MCF 10A (cell line): ENCODE measurements around the gene MAST1. TPM values are rescaled to one million over a fixed set of nuclear protein-coding genes. Genes with fewer than 3 reads are reported as not detected.
A peak's percentile ranks its signal among the peaks of the same experiment; 100 is the strongest.

ENCODE experiments used
- BruUV-seq: library from RNA; stranded (reverse); fragments of 400-500 nt; replicated peaks from 2 replicates; lab custom pipeline; 2021; lab: Mats Ljungman, UMichigan
- CTCF ChIA-PET: fragments of 300-600 bp; sonication (Branson Sonifier 250); formaldehyde crosslinking; extraction: SDS; loops from one replicate; lab custom pipeline; 2021; ENCODE audit warnings: antibody characterized with exemption, inconsistent platforms; lab: Yijun Ruan, JAX
- POLR2A ChIA-PET: fragments of 300-600, 350-650 bp; sonication (Branson Sonifier 250); formaldehyde crosslinking; extraction: SDS; loops from one replicate; lab custom pipeline; 2020; ENCODE audit warnings: antibody characterized with exemption, inconsistent platforms; lab: Yijun Ruan, JAX
- DNase-seq: peaks from one replicate; pipeline ENCODE4 v3.0.0-alpha.2; 2018; ENCODE audit not compliant: unreplicated experiment
- H3K27ac Mint-ChIP-seq: one replicate; pipeline ENCODE4 v1.8.0; 2022; ENCODE audit warnings: mild to moderate bottlenecking, low read depth, mixed read lengths; ENCODE audit not compliant: unreplicated experiment
- H3K27me3 Mint-ChIP-seq: one replicate; pipeline ENCODE4 v1.8.0; 2022; ENCODE audit warnings: mixed read lengths; ENCODE audit not compliant: insufficient read depth, unreplicated experiment
- H3K36me3 Mint-ChIP-seq: one replicate; pipeline ENCODE4 v1.8.0; 2022; ENCODE audit warnings: mild to moderate bottlenecking, moderate library complexity, mixed read lengths; ENCODE audit not compliant: insufficient read depth, unreplicated experiment
- H3K4me1 Mint-ChIP-seq: one replicate; pipeline ENCODE4 v1.8.0; 2022; ENCODE audit warnings: mixed read lengths; ENCODE audit not compliant: insufficient read depth, unreplicated experiment
- H3K4me3 Mint-ChIP-seq: one replicate; pipeline ENCODE4 v1.8.0; 2022; ENCODE audit warnings: mild to moderate bottlenecking, moderate library complexity, mixed read lengths; ENCODE audit not compliant: unreplicated experiment
- H3K9me3 Mint-ChIP-seq: one replicate; pipeline ENCODE4 v1.8.0; 2022; ENCODE audit warnings: mixed read lengths; ENCODE audit not compliant: unreplicated experiment
- CTCF ChIP-seq: fragments of 200-600 bp; IDR thresholded peaks from one replicate; pipeline ENCODE4 v1.8.0; 2022; ENCODE audit warnings: antibody characterized with exemption, mild to moderate bottlenecking; ENCODE audit not compliant: unreplicated experiment
- intact Hi-C: fragments of 100-400 bp; cut with micrococcal nuclease; formaldehyde crosslinking; loops from 2 replicates; pipeline ENCODE4 v1.14.1; 2022
- total RNA-seq: library from RNA; stranded (reverse); gene quantifications from 2 replicates; pipeline ENCODE4 v1.2.3, GENCODE V29; 2022

The MAST1 gene
- total RNA-seq, 1 experiment from 2014 or later: 1.6 TPM

GRCh38 chr19:12821761-12822160 lies 16.6 kb upstream of the MAST1 start:
- intact Hi-C loops: no loop called here
- Mint-ChIP-seq H3K27me3 (no peaks in the 10 kb centered on the region), H3K36me3 (no peaks in the 10 kb centered on the region), H3K4me1 (no peaks in the 10 kb centered on the region), H3K27ac (no peak overlapping the region), H3K9me3 (peaks cover 8% of the 10 kb centered on the region), H3K4me3 (no peak overlapping the region)
- DNase-seq: no peak
- POLR2A ChIA-PET: no interaction called here
- CTCF ChIA-PET: interaction anchor here (0.6 to 0.7 kb wide), 2 partner anchors 10 to 88 kb away, joined by 3 to 4 read pairs; no protein-coding TSS in a partner anchor
- BruUV-seq: no TSS peak
- no peak for TF ChIP-seq CTCF

- Mint-ChIP-seq H3K27ac (no peak overlapping the region), H3K4me3 (no peak overlapping the region), H3K36me3 (no peaks in the 10 kb centered on the region), H3K9me3 (peaks cover 8% of the 10 kb centered on the region), H3K27me3 (no peaks in the 10 kb centered on the region), H3K4me1 (no peaks in the 10 kb centered on the region)
- DNase-seq: no peak
- POLR2A ChIA-PET: no interaction called here
- CTCF ChIA-PET: interaction anchor here (1.6 kb wide), 1 partner anchor 23 kb away, joined by 4 read pairs; no protein-coding TSS in a partner anchor
- no TSS peak for BruUV-seq
- no peak for TF ChIP-seq CTCF
- intact Hi-C loops: no loop called here
Observed at GRCh38 chr19:12825254-12826131, 12.8 kb upstream of the MAST1 start.

DNA sequence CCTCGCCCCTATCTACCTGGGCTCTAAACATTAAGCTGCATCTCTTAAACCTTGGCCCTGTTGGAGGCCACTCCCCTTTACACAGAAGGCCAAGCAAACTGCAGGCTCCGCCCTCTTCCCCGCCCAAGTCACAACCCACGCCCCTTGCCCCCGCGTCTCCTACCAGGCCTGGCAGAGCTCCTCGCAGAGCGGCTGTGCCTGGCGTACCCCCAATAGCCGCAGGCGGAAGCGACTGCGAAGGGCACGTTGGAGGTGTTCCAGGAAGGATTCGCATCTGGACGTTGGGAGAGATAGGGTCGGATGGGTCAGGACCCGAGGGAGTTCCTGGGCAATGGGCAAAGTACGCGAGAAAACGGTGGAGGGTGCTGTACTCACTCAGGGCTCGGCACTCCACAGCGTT lies 9.8 kb upstream of the MAST1 start:
- ChIA-PET POLR2A (no interaction called here), CTCF (interaction anchor here (2.5 kb wide), 1 partner anchor 19 kb away, joined by 21 read pairs; no protein-coding TSS in a partner anchor)
- peaks cover 6% of the 10 kb centered on the region for H3K4me1 Mint-ChIP-seq
- intact Hi-C loops: no loop called here
- no peaks in the 10 kb centered on the region for H3K9me3 Mint-ChIP-seq
- BruUV-seq: no TSS peak
- DNase-seq: peak; percentile 70
- TF ChIP-seq CTCF: no peak
- H3K36me3 Mint-ChIP-seq: no peaks in the 10 kb centered on the region
- H3K27ac Mint-ChIP-seq: no peak overlapping the region
- no peak overlapping the region for H3K4me3 Mint-ChIP-seq
- H3K27me3 Mint-ChIP-seq: peaks cover 21% of the 10 kb centered on the region

DNA sequence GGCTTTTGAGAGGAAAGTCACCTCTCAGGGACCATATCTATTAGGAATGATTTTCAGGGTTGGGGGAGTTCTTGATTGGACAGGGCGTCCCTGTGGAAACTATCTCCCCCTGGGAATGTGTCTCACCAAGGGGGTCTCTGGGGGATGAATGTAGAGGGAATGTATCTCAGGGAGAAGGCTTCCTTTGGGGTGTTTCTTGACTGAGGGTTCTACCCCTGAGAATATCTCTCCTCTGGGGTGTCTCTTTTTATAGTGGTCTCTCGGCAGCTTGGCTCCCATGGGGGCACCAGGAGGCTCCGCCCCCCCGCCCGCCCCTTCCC lies 4.9 kb upstream of the MAST1 start:
- intact Hi-C loops: no loop called here
- Mint-ChIP-seq H3K36me3 (no peaks in the 10 kb centered on the region), H3K4me3 (peak overlapping the region; percentile 26), H3K27me3 (peaks cover 21% of the 10 kb centered on the region), H3K9me3 (no peaks in the 10 kb centered on the region), H3K27ac (no peak overlapping the region), H3K4me1 (peaks cover 16% of the 10 kb centered on the region)
- DNase-seq: no peak
- no TSS peak for BruUV-seq
- no peak for TF ChIP-seq CTCF
- ChIA-PET CTCF (no interaction called here), POLR2A (no interaction called here)
